NOMO-1 treated with DMSO at 0.1 percent for 48 hours (cell line): ENCODE data around the gene PRDM1.
"Not testable (repeated sequence)": the region's sequence is repeated elsewhere in the genome, so short reads cannot be mapped to it uniquely, and the experiment has no call there.

ENCODE experiments used
- DNase-seq: peaks from one replicate; lab custom pipeline; 2025; ENCODE audit not compliant: unreplicated experiment; lab: John Stamatoyannopoulos, UW

PRDM1 gene

DNA sequence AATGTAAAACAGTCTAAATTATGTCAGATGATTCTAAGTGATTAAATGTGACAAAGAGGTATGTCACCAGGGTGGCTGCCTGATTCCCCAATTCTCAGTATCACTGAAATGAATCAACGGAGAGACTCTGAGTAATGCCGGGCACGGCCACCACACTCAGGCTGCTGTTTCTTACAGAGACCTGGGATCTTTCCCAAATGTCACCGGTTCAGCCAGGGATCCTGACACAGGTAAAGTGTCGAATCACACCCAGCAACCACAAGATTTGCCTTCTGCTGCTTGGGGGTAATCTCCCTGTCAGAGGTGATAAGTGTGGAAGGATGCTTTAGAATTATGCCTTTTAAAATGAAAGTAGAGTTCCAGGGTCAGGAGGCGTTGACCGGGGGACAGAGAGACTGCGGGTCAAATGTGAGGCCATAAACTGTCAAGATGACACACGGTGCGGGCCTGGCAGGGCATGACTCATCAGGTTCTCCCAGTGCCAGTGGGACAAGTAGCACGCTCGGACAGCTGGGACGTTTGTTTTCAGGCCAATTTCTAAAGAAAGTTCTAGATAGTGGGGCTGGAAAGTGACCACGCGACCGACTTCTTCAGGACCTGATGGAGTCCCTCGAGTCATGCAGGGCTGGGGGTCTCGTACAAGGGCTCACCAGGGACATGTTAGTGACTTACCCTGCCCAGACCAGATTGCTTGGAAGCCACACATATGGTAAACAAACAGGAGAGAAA lies 48.9 kb downstream of the PRDM1 start:
- DNase-seq, result peak; percentile 63

GRCh38 chr6:106135911-106136571 lies 49.9 kb downstream of the PRDM1 start:
- no peak for DNase-seq

DNA sequence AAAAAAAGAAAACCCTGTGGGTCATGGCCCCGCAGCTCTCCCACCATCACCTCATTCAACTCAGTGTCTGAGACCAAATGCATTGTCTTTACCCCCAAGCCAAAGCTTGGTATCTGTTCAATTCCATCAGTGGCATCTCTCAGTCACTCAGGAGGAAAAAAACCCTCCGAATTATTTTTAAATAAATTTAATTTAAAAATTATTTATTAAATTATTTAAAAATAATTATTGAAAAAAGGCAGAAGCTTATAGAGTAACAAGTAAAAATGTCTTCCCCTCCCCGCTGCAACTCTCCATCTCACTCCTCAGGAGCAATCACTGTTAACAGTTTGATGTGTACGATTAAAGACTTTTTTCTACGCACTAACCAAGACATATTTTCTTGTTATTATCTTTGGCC lies 50.7 kb downstream of the PRDM1 start:
- DNase-seq, result no peak

DNA sequence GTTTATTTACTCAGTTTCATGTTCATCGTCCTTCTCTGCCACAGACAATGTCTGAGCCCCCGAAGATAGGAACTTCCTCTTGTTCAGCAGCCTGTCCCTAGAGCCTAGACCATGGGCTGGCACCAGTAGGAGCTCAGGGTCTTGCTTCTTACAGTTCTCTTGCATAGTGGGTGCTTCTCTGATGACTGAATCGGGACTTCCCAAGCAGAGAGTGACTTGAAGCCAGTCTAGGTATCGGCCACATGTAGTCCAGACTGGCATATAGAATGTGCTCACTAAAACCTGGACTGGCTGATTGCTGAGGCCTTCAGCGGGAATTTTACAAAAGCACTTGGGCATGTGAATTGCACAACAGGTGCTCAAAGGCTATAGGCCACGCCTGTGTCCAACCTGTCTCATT lies 52.0 kb downstream of the PRDM1 start:
- no peak for DNase-seq

- no peak for DNase-seq
Measured at GRCh38 chr6:106141441-106142237, 55.5 kb downstream of the PRDM1 start.

- no peak for DNase-seq
Measured at GRCh38 chr6:106142876-106143431, 56.8 kb downstream of the PRDM1 start.

GRCh38 chr6:106143665-106144064 lies 57.5 kb downstream of the PRDM1 start:
- DNase-seq, result no peak

DNA sequence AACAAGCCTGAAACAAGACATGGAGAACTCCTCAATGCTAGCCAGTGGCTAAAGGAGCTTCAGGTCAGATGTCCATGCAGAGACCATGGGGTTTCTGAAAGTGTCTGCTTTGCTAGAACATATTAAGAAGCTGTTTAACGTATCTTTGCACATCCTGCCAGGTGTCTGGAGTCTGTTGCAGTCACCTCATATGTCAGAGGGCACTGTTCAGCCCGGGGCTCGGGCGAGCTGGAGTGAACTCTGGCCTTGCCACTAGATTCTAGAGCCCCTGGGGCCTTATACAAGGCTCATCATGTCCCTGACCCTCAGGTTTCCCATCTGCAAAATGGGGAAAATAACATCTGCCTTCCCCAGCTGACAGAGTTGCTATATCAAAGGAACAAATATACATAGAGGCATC lies 59.0 kb downstream of the PRDM1 start:
- no peak for DNase-seq

DNA sequence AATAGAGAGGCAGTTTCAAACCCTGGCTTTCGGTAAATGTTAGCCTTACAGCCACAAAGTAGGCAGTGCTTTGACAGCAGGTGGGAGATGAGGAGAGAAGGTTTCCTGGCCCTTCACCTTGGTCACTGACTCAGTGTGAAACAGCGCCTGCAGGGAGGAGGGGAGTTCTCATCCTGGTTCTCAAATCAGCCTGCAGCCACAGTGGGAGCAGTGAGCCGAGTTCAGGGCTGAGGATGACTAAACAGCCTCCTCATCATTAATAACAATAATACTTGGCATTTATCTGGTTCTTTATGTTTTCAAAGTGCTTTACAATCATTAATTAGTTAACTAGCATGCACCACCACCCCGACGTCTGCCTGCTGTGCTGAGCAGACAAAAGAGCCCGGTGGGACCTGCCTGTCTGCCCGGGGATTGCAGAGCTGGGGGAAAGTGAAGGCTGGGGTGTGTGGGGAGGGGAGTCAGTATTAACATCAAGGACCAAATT lies 59.6 kb downstream of the PRDM1 start:
- no peak for DNase-seq

DNA sequence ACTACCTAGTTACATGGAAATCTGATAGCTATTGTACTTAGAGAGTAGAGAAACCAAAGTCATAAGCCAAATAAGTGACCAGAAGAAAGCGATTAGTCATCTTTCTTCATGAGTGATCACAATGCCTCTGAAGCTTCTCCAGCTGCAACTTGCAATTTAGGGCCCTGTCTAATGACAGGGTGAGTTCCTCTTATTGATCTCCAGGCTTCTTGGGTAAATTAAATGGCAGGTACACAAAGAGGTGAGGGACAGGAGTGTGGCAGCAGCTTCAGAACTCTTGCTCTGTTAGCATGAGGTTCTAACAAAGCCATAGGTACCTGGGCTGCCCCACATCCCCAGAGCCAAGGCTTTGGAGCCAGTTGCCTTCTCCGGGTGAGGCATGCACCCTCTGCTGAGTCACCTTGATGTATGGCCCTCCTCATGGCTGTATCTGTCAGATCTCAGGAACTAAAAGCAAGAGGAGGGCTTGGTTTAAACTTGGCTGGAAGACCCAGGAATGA lies 60.8 kb downstream of the PRDM1 start:
- peak; percentile 46 for DNase-seq

GRCh38 chr6:106147476-106147875 lies 61.3 kb downstream of the PRDM1 start:
- DNase-seq, result no peak

DNA sequence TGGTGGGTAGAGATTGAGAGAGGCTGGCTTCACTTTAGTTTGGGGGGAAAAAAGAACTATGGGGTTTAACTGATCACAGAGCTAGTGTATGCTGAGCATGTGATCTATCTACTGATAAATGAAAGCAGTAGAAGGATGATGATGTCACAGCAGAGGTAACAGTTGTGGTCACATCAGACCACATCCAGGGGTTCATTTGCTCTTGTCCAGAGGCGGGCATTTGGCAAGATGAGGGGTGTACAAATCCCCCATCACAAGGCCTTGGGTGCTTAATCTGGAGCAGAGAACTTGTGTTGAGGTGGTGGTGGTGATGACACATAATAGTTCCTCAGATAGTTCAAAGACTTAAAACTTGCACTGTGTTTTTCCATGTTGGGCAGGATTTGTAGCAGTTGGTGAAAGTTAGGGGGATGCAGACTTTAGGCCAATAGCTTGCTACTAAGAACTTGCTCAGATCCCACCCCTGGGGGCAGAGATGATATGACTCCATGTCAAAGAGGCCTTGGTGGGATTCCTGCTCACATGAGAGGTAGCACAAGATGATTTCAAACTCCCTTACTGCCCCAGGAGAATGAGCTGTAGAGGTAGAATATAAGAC lies 63.4 kb downstream of the PRDM1 start:
- DNase-seq, result no peak

DNA sequence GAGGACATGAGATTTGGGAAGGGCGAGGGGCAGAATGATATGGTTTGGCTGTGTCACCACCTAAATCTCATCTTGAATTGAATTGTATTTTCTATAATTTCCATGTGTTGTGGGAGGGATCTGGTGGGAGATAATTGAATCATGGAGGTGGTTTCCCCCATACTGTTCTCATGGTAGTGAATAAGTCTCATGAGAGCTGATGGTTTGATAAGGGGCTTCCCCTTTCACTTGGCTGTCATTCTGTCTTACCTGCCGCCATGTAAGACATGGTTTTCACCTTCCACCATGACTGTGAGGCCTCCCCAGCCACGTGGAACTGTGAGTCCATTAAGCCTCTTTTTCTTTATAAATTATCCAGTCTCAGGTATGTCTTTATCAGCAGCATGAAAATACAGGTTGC lies 66.3 kb downstream of the PRDM1 start:
- not testable (repeated sequence) for DNase-seq

DNA sequence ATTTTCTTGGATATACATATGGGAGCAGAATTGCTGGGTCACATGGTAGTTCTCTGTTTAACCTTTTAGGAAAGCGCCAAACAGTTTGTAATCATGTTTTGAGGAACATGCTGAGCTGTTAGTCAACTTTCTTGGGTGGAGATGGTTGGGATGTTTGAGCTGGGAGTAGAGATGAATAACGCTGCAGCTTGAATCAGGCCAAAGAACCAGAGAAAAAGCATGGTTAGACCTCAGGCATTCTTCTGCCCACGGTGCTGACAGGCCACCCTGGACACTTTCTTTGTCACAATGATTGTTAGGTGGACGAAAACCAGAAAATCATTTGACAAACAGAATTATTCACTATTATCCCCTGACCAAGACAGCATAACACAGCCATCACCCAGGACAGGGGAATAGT lies 66.8 kb downstream of the PRDM1 start:
- no peak for DNase-seq

GRCh38 chr6:106154326-106154725 lies 68.2 kb downstream of the PRDM1 start:
- DNase-seq, result no peak

DNA sequence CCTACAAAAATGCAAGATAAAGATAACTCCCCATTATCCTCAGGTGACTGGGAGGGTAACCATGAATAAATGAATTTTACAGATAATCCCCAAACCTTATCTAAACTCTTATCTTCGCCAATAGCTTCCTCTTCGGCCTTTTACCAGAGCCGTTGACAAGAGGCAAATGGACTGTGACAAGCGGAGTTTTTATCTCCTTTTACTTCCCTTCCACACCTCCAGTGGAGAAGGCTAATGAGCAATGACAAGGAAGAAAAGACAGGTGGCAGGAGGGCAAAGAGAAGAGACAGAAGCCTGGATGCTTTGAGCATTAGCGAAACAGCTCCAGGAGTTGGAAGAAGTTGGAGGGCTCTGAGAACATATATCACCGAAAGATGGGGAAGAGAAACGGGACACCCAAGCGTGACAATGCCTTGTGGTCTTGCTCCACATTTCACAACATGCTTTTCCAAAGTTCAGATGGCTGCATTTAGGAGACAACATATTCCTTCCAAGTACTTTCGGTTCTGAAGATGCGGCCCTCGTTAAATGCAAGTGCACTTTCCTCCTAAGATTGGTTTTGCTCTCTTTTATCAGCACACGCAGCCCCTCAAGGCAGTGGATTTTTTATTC lies 69.2 kb downstream of the PRDM1 start:
- peak; percentile 86 for DNase-seq

- DNase-seq, result no peak
Measured at GRCh38 chr6:106156413-106156812, 70.3 kb downstream of the PRDM1 start.

- no peak for DNase-seq
Measured at GRCh38 chr6:106156863-106157262, 70.7 kb downstream of the PRDM1 start.

- DNase-seq, result no peak
Measured at GRCh38 chr6:106158816-106159215, 72.7 kb downstream of the PRDM1 start.
